Measurements from ENCODE around the gene CNOT2. TPM values are rescaled to one million over a fixed set of nuclear protein-coding genes. Genes with fewer than 3 reads are reported as not detected.

Gene CNOT2
- total RNA-seq, 2 donors from 2014 or later, result 96.2 to 96.5 TPM

GRCh38 chr12:70365398-70365647 lies 122.1 kb downstream of the CNOT2 start:
- no peaks in the 10 kb centered on the region for H3K4me1 ChIP-seq (ENCODE audit: control insufficient read depth, insufficient read depth, low read length)
- no peaks in the 10 kb centered on the region for H3K36me3 ChIP-seq (ENCODE audit: control insufficient read depth, insufficient read depth, low read length)
- Mint-ChIP-seq H3K36me3 (ENCODE audit: low read depth) (peaks cover 3% of the 10 kb centered on the region), H3K9me3 (no peaks in the 10 kb centered on the region), H3K27me3 (ENCODE audit: insufficient read depth) (peaks cover 16% of the 10 kb centered on the region), H3K27ac (peak overlapping the region; percentile 72), H3K4me3 (peak overlapping the region; percentile 94), H3K4me1 (peaks cover 12% of the 10 kb centered on the region)
- peaks cover 6% of the 10 kb centered on the region for H3K27me3 ChIP-seq (ENCODE audit: control insufficient read depth, insufficient read depth, low read length, poor library complexity, severe bottlenecking)
- TF ChIP-seq CTCF (conservative IDR thresholded peaks at IDR 0.05), result no peak
- WGBS, 2 experiments (ENCODE audit: insufficient coverage in 1 of 2, insufficient read length in 1 of 2), result 1% methylated on average over 6 of the region's 6 CpGs; no CpG with 5 or more reads in 1 of the 2 experiments
- peak; percentile 85 for DNase-seq
- peaks cover 6% of the 10 kb centered on the region for H3K9me3 ChIP-seq (ENCODE audit: control insufficient read depth, low read length)
- H3K4me3 ChIP-seq (ENCODE audit: low read length), result peak overlapping the region; percentile 87
- no peak overlapping the region for H3K27ac ChIP-seq (ENCODE audit: low read depth, low read length)
- peak overlapping the region; percentile 53 for H3K9ac ChIP-seq (ENCODE audit: extremely low read depth, low read length, poor library complexity, severe bottlenecking)

GRCh38 chr12:70365648-70366518 lies 122.7 kb downstream of the CNOT2 start, which contains the start of gene KCNMB4:
KCNMB4 (plus strand) TSS chr12:70366290; CDS start chr12:70366735, 445 bp downstream.
- no peak for TF ChIP-seq CTCF (conservative IDR thresholded peaks at IDR 0.05)
- peaks cover 8% of the 10 kb centered on the region for H3K4me1 Mint-ChIP-seq
- H3K27me3 Mint-ChIP-seq (ENCODE audit: insufficient read depth), result peaks cover 16% of the 10 kb centered on the region
- Histone ChIP-seq H3K9me3 (ENCODE audit: control insufficient read depth, low read length) (peaks cover 6% of the 10 kb centered on the region), H3K4me1 (ENCODE audit: control insufficient read depth, insufficient read depth, low read length) (no peaks in the 10 kb centered on the region), H3K36me3 (ENCODE audit: control insufficient read depth, insufficient read depth, low read length) (no peaks in the 10 kb centered on the region), H3K9ac (ENCODE audit: extremely low read depth, low read length, poor library complexity, severe bottlenecking) (peak within 1 kb of the TSS; percentile 69), H3K27me3 (ENCODE audit: control insufficient read depth, insufficient read depth, low read length, poor library complexity, severe bottlenecking) (peaks cover 6% of the 10 kb centered on the region), H3K4me3 (ENCODE audit: low read length) (peak within 1 kb of the TSS; percentile 95), H3K27ac (ENCODE audit: low read depth, low read length) (peak within 1 kb of the TSS; percentile 86)
- peak within 1 kb of the TSS; percentile 94 for H3K4me3 Mint-ChIP-seq
- H3K27ac Mint-ChIP-seq, result peak within 1 kb of the TSS; percentile 90
- DNase-seq, result peak; percentile 99
- H3K36me3 Mint-ChIP-seq (ENCODE audit: low read depth), result peaks cover 3% of the 10 kb centered on the region
- no peaks in the 10 kb centered on the region for H3K9me3 Mint-ChIP-seq
- 0% methylated on average over 32 to 87 of the region's 88 CpGs for WGBS, 2 experiments (ENCODE audit: insufficient coverage in 1 of 2, insufficient read length in 1 of 2)

GRCh38 chr12:70366581-70367257 lies 123.5 kb downstream of the CNOT2 start:
- H3K27ac ChIP-seq (ENCODE audit: low read depth, low read length), result peak overlapping the region; percentile 86
- peak overlapping the region; percentile 95 for H3K4me3 ChIP-seq (ENCODE audit: low read length)
- H3K9ac ChIP-seq (ENCODE audit: extremely low read depth, low read length, poor library complexity, severe bottlenecking), result peak overlapping the region; percentile 69
- 0 to 1% methylated on average over 38 to 69 of the region's 69 CpGs for WGBS, 2 experiments (ENCODE audit: insufficient coverage in 1 of 2, insufficient read length in 1 of 2)
- Mint-ChIP-seq H3K4me1 (peaks cover 8% of the 10 kb centered on the region), H3K4me3 (peak overlapping the region; percentile 94), H3K27me3 (ENCODE audit: insufficient read depth) (peaks cover 16% of the 10 kb centered on the region), H3K9me3 (no peaks in the 10 kb centered on the region), H3K27ac (peak overlapping the region; percentile 90), H3K36me3 (ENCODE audit: low read depth) (peaks cover 3% of the 10 kb centered on the region)
- peaks cover 6% of the 10 kb centered on the region for H3K9me3 ChIP-seq (ENCODE audit: control insufficient read depth, low read length)
- peaks cover 6% of the 10 kb centered on the region for H3K27me3 ChIP-seq (ENCODE audit: control insufficient read depth, insufficient read depth, low read length, poor library complexity, severe bottlenecking)
- DNase-seq, result peak; percentile 89
- peak; percentile 30 for TF ChIP-seq CTCF (conservative IDR thresholded peaks at IDR 0.05)
- no peaks in the 10 kb centered on the region for H3K4me1 ChIP-seq (ENCODE audit: control insufficient read depth, insufficient read depth, low read length)
- H3K36me3 ChIP-seq (ENCODE audit: control insufficient read depth, insufficient read depth, low read length), result no peaks in the 10 kb centered on the region

Data from endodermal cell (in vitro differentiated cells).